Measurements from ENCODE around the gene WWC1. TPM values are rescaled to one million over a fixed set of nuclear protein-coding genes. Genes with fewer than 3 reads are reported as not detected.
A peak's percentile ranks its signal among the peaks of the same experiment; 100 is the strongest.

The WWC1 gene
- total RNA-seq (1 to 10 TPM in 2 of 5 experiments, under 1 TPM in 2, not detected in 1; 0.56 to 1.4 (median 0.86) TPM), polyA plus RNA-seq (under 1 TPM; 0.02 to 0.64 TPM), total RNA-seq (0.40 reads per million)

DNA sequence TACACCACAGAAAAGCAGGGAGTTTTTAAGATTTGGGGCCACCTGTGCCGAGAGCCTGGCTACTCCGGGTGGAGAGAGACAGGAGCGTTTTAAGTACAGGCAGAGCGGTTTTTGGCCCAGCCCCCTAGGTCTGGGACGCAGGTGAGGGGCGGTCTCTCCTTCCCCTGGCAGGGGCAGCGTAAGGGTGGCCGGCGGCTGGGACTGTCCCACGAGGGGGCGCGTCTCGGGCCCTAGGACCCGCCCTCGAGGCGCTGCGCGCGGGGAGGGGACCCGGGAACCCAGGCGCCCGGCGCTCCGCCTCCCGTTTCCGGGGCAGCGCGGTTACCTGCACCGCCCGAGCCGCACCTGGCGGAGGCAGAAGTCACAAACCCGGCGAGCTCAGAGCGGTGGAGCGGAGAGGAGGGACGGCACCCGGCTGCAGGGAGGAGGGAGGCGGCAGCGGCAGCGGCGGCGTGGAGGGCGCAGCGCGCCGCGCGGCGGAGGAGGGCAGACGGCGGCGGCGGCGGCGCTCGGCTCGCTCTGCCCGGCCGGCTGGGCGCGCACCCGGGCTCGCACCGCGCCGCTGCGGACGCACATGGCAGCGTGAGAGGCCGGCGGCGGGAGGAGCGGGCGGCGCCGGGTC is at the start of gene WWC1:
Gene WWC1, plus strand, starts transcription at position 304 of the 622 bp plus-strand sequence. CDS start 508 bp downstream, outside the sequence.
- H3K9me3 Mint-ChIP-seq = peaks cover 0 to 8% (median 0%) of the 10 kb centered on the region in 11 donors
- no peaks in the 10 kb centered on the region for H3K36me3 Mint-ChIP-seq
- CTCF ChIA-PET = no interaction called here
- POLR2A ChIA-PET = no interaction called here
- peaks cover 0 to 63% (median 45%) of the 10 kb centered on the region in 5 donors for H3K27me3 Mint-ChIP-seq
- Histone ChIP-seq H3K27me3 (ENCODE audit: control insufficient read depth in 2 of 2, insufficient read depth in 2 of 2, low read length in 2 of 2) (peaks cover 0 to 6% of the 10 kb centered on the region in 2 donors), H3K27ac (ENCODE audit: low read depth, low read length) (no peak within 1 kb of the TSS), H3K4me1 (ENCODE audit: control insufficient read depth in 2 of 2, insufficient read depth in 2 of 2, low read length in 2 of 2) (no peaks in the 10 kb centered on the region), H3K9me3 (ENCODE audit: control insufficient read depth in 2 of 3, low read length in 3 of 3) (no peaks in the 10 kb centered on the region), H3K4me3 (ENCODE audit: low read length) (no peak within 1 kb of the TSS), H3K36me3 (ENCODE audit: control insufficient read depth in 2 of 3, insufficient read depth in 3 of 3, low read length in 3 of 3) (no peaks in the 10 kb centered on the region)
- no peak within 1 kb of the TSS for H3K27ac Mint-ChIP-seq
- peak; percentile 95 for ATAC-seq
- intact Hi-C loops (cut with micrococcal nuclease) = loop anchor here in 1 of 2 donors (2.0 to 10.0 kb wide), 5 partner anchors 23 to 287 kb away; partner anchors contain the start of genes PANK3 and RARS1
- peaks cover 3 to 21% (median 17%) of the 10 kb centered on the region in 7 donors for H3K4me1 Mint-ChIP-seq
- DNase-seq = peak in 8 of 9 donors; percentile 15 to 67 (median 55)
- H3K4me3 Mint-ChIP-seq = peak within 1 kb of the TSS in 9 of 10 donors; percentile 35 to 82 (median 72)

DNA sequence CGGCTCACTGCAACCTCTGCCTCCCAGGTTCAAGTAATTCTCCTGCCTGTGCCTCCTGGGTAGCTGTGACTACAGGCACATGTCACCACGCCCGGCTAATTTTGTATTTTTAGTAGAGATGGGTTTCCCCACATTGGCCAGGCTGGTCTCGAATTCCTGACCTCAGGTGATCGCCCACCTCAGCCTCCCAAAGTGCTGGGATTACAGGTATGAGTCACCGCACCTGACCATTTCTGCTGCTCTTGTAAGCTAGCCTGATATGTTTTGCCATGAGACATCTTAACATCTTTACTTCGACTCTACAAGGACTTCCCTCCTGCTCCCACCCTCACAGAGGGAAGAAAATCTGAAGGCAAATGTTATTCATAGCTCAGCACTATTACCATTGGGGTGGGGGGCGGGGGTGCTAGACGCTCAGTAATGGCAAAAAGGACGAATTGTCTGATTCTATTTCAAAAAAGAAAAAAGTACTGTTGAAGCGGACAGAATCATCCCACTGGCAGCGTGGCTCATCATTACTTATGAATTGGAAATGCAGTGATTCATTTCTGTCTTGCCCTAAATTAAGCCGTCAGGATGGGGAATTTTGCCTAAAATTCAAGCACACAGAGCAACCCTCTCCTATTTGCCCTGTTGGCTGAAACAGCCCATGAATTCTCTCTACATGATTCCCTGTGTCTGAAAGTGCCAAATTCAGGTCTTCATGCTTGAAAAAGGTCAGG is 46.4 kb upstream of the WWC1 start:
- Mint-ChIP-seq H3K27ac (no peak overlapping the region), H3K9me3 (peaks cover 0 to 2% (median 0%) of the 10 kb centered on the region in 11 donors), H3K27me3 (peaks cover 0 to 5% (median 0%) of the 10 kb centered on the region in 5 donors), H3K4me1 (peaks cover 0 to 3% (median 0%) of the 10 kb centered on the region in 7 donors), H3K4me3 (no peak overlapping the region), H3K36me3 (no peaks in the 10 kb centered on the region)
- ChIA-PET CTCF (interaction anchor here (0.6 kb wide), 1 partner anchor 25 kb away, joined by 3 read pairs; no protein-coding TSS in a partner anchor), POLR2A (no interaction called here)
- ATAC-seq (no peak), DNase-seq (no peak)
- Histone ChIP-seq H3K4me3 (ENCODE audit: low read length) (no peak overlapping the region), H3K36me3 (ENCODE audit: control insufficient read depth in 2 of 3, insufficient read depth in 3 of 3, low read length in 3 of 3) (no peaks in the 10 kb centered on the region), H3K27ac (ENCODE audit: low read depth, low read length) (no peak overlapping the region), H3K4me1 (ENCODE audit: control insufficient read depth in 2 of 2, insufficient read depth in 2 of 2, low read length in 2 of 2) (no peaks in the 10 kb centered on the region), H3K27me3 (ENCODE audit: control insufficient read depth in 2 of 2, insufficient read depth in 2 of 2, low read length in 2 of 2) (no peaks in the 10 kb centered on the region), H3K9me3 (ENCODE audit: control insufficient read depth in 2 of 3, low read length in 3 of 3) (no peaks in the 10 kb centered on the region)
- intact Hi-C loops (cut with micrococcal nuclease) = no loop called here

DNA sequence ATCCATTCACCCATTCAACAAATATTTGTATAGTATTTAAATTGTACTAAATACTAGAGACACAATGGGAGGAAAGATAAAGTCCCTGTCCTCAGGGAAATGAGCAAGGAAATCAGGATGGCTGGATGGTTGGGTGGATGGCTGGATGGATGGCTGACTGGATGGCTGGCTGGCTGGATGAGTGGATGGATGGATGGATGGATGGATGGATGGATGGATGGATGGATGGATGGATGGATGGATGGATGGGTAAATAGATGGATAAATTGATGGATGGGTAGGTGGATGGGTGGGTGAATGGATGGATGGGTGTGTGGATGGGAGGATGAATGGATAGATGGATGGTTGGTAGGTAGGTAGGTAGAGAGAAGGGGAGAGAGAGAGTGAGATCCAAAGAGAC is 41.5 kb upstream of the WWC1 start:
- intact Hi-C loops (cut with micrococcal nuclease) = no loop called here
- H3K4me1 ChIP-seq (ENCODE audit: control insufficient read depth in 2 of 2, insufficient read depth in 2 of 2, low read length in 2 of 2) = no peaks in the 10 kb centered on the region
- POLR2A ChIA-PET = no interaction called here
- Mint-ChIP-seq H3K27me3 (peaks cover 0 to 5% (median 0%) of the 10 kb centered on the region in 5 donors), H3K4me3 (no peak overlapping the region), H3K4me1 (peaks cover 0 to 4% (median 0%) of the 10 kb centered on the region in 7 donors), H3K27ac (no peak overlapping the region), H3K9me3 (peaks cover 0 to 2% (median 0%) of the 10 kb centered on the region in 11 donors), H3K36me3 (no peaks in the 10 kb centered on the region)
- no peak overlapping the region for H3K4me3 ChIP-seq (ENCODE audit: low read length)
- DNase-seq (no peak), ATAC-seq (no peak)
- no peaks in the 10 kb centered on the region for H3K9me3 ChIP-seq (ENCODE audit: control insufficient read depth in 2 of 3, low read length in 3 of 3)
- no peak overlapping the region for H3K27ac ChIP-seq (ENCODE audit: low read depth, low read length)
- H3K27me3 ChIP-seq (ENCODE audit: control insufficient read depth in 2 of 2, insufficient read depth in 2 of 2, low read length in 2 of 2) = no peaks in the 10 kb centered on the region
- H3K36me3 ChIP-seq (ENCODE audit: control insufficient read depth in 2 of 3, insufficient read depth in 3 of 3, low read length in 3 of 3) = no peaks in the 10 kb centered on the region
- CTCF ChIA-PET = no interaction called here

GRCh38 chr5:168251259-168251658 is 40.2 kb upstream of the WWC1 start:
- Mint-ChIP-seq H3K4me3 (no peak overlapping the region), H3K4me1 (peaks cover 0 to 4% (median 0%) of the 10 kb centered on the region in 7 donors), H3K27me3 (no peaks in the 10 kb centered on the region), H3K27ac (no peak overlapping the region), H3K36me3 (no peaks in the 10 kb centered on the region), H3K9me3 (peaks cover 0 to 2% (median 0%) of the 10 kb centered on the region in 11 donors)
- ATAC-seq (no peak), DNase-seq (no peak)
- no peak overlapping the region for H3K27ac ChIP-seq (ENCODE audit: low read depth, low read length)
- no peaks in the 10 kb centered on the region for H3K27me3 ChIP-seq (ENCODE audit: control insufficient read depth in 2 of 2, insufficient read depth in 2 of 2, low read length in 2 of 2)
- no peaks in the 10 kb centered on the region for H3K9me3 ChIP-seq (ENCODE audit: control insufficient read depth in 2 of 3, low read length in 3 of 3)
- ChIA-PET CTCF (no interaction called here), POLR2A (no interaction called here)
- H3K4me3 ChIP-seq (ENCODE audit: low read length) = no peak overlapping the region
- H3K36me3 ChIP-seq (ENCODE audit: control insufficient read depth in 2 of 3, insufficient read depth in 3 of 3, low read length in 3 of 3) = no peaks in the 10 kb centered on the region
- H3K4me1 ChIP-seq (ENCODE audit: control insufficient read depth in 2 of 2, insufficient read depth in 2 of 2, low read length in 2 of 2) = no peaks in the 10 kb centered on the region
- intact Hi-C loops (cut with micrococcal nuclease) = no loop called here

DNA sequence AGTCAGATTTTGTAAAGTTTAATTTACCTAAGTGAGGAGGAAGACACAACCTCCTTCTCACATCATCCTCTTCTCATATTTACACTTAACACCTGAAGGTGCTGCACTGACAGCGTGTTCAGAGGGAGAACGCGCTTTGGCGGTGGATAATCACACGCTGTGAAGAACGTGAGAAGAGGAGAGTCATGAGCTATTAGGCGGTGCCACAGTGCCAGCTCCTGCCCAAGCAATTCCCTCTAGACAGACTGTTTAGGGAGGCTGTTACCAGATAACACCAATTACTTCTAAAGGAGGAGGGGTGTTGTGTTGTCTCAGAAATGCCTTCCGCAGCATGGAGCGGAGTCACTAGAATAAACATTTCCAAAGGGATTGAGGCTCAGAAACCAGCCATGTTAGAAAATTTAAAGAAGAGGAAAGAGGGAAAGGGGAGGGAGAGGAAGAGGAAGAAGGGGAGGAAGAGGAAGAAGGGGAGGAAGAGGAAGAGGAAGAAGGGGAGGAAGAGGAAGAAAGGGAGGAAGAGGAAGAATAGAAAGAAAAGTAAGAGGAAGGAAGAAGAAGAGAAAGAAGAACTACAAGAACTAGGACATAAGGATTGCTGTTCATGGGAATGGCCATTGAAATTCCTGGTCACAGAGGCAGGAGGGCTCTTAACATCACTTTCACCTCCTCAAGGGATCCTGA is 37.3 kb upstream of the WWC1 start:
- Mint-ChIP-seq H3K4me1 (peaks cover 0 to 4% (median 0%) of the 10 kb centered on the region in 7 donors), H3K4me3 (no peak overlapping the region), H3K36me3 (no peaks in the 10 kb centered on the region), H3K27ac (no peak overlapping the region), H3K9me3 (peaks cover 0 to 2% (median 0%) of the 10 kb centered on the region in 11 donors), H3K27me3 (no peaks in the 10 kb centered on the region)
- H3K27me3 ChIP-seq (ENCODE audit: control insufficient read depth in 2 of 2, insufficient read depth in 2 of 2, low read length in 2 of 2) = no peaks in the 10 kb centered on the region
- DNase-seq (no peak), ATAC-seq (no peak)
- H3K4me1 ChIP-seq (ENCODE audit: control insufficient read depth in 2 of 2, insufficient read depth in 2 of 2, low read length in 2 of 2) = no peaks in the 10 kb centered on the region
- POLR2A ChIA-PET = no interaction called here
- CTCF ChIA-PET = interaction anchor here (0.7 kb wide), 1 partner anchor 12 kb away, joined by 3 read pairs; no protein-coding TSS in a partner anchor
- H3K4me3 ChIP-seq (ENCODE audit: low read length) = no peak overlapping the region
- no peak overlapping the region for H3K27ac ChIP-seq (ENCODE audit: low read depth, low read length)
- intact Hi-C loops (cut with micrococcal nuclease) = no loop called here
- H3K9me3 ChIP-seq (ENCODE audit: control insufficient read depth in 2 of 3, low read length in 3 of 3) = no peaks in the 10 kb centered on the region
- no peaks in the 10 kb centered on the region for H3K36me3 ChIP-seq (ENCODE audit: control insufficient read depth in 2 of 3, insufficient read depth in 3 of 3, low read length in 3 of 3)

DNA sequence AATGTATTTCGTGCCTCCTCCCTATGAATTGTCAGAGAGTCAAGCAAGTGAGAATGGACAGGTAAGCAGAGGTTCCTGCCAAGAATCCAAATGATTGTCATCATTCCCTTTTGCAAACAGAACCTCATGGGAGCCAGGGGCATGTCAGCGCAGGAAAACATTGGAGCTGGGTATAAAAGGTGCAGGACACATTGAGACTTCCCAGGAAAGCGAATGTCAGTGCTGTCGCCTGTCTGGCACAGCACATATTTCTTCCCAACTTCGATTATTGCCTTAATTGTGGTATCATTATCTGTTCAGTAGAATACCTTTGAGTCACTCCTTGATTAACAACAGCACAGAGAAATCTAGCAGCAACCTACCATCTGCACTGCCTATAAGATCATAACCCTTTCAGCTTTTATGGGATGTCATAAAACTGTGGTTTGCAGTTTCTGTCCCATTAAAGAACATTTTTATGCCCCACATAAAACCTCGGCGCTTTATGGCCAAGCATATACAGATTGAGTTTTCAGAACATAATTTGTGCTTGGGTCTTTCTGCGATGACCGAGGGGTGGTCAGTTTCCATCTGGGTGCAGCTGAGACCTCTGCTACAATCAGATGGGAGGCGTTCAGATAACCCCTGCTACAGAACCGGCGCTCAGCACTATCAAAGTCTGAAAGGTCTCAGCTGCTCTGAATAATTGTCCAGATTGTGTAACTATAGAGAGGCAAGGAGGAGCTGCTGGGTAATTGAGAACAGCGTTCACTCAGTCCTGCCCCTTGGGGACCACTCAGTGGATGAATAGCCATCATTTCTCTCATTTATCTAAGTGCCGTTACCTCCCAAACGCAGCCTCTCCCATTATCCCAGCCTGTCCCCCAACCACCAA is 30.9 kb upstream of the WWC1 start:
- Mint-ChIP-seq H3K4me1 (no peaks in the 10 kb centered on the region), H3K4me3 (no peak overlapping the region), H3K9me3 (no peaks in the 10 kb centered on the region), H3K27ac (no peak overlapping the region), H3K27me3 (no peaks in the 10 kb centered on the region), H3K36me3 (no peaks in the 10 kb centered on the region)
- ATAC-seq (no peak), DNase-seq (no peak)
- ChIA-PET CTCF (interaction anchor here (0.6 kb wide), 1 partner anchor 16 kb away, joined by 6 read pairs; no protein-coding TSS in a partner anchor), POLR2A (no interaction called here)
- Histone ChIP-seq H3K4me1 (ENCODE audit: control insufficient read depth in 2 of 2, insufficient read depth in 2 of 2, low read length in 2 of 2) (no peaks in the 10 kb centered on the region), H3K4me3 (ENCODE audit: low read length) (no peak overlapping the region), H3K36me3 (ENCODE audit: control insufficient read depth in 2 of 3, insufficient read depth in 3 of 3, low read length in 3 of 3) (no peaks in the 10 kb centered on the region), H3K27ac (ENCODE audit: low read depth, low read length) (no peak overlapping the region), H3K9me3 (ENCODE audit: control insufficient read depth in 2 of 3, low read length in 3 of 3) (no peaks in the 10 kb centered on the region), H3K27me3 (ENCODE audit: control insufficient read depth in 2 of 2, insufficient read depth in 2 of 2, low read length in 2 of 2) (no peaks in the 10 kb centered on the region)
- intact Hi-C loops (cut with micrococcal nuclease) = no loop called here

All from naive thymus-derived CD4-positive, alpha-beta T cell (primary cell).